ENCODE measurements around the gene TUBA4B.

DNA sequence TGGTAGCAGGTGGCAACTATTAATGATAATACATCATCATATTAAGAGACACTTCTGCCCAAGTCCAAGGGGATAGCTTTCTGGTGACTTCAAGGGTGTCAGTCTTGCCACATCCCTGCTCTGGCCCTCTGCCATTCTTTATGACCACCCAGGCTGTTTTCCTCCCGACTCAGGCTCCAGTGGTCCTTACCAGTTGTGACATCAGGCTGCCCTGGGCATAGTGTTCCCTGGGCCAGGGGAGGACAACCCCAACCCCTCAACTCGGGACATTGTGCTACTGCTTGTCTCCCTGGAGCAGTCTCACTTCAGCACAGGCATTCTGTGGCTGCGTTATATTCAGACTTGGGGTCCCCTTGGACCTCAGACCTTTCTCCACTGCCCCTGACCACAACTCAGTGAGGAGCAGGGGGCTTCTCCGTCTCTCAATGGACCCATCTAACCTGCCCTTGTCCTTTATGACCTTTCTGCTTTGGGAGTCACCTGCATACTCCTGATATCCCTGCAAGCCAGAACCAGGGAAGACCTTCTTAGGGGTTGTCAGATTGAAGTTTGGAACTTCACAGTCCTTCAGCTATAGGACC is 39.0 kb downstream of the TUBA4B start:
- TF ChIP-seq, protein P1, sequence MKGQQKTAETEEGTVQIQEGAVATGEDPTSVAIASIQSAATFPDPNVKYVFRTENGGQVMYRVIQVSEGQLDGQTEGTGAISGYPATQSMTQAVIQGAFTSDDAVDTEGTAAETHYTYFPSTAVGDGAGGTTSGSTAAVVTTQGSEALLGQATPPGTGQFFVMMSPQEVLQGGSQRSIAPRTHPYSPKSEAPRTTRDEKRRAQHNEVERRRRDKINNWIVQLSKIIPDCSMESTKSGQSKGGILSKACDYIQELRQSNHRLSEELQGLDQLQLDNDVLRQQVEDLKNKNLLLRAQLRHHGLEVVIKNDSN (IDR thresholded peaks at IDR 0.05) = no peak
- TF ChIP-seq TAF1 (IDR thresholded peaks at IDR 0.05; ENCODE audit: low read depth) = no peak
- TF ChIP-seq EP300 (IDR thresholded peaks at IDR 0.05; ENCODE audit: borderline replicate concordance) = no peak
- TF ChIP-seq, protein P2, sequence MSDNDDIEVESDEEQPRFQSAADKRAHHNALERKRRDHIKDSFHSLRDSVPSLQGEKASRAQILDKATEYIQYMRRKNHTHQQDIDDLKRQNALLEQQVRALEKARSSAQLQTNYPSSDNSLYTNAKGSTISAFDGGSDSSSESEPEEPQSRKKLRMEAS (IDR thresholded peaks at IDR 0.05) = no peak
- no peak for TF ChIP-seq TEAD4 (IDR thresholded peaks at IDR 0.05)
- no peak for TF ChIP-seq FOXM1 (IDR thresholded peaks at IDR 0.05; ENCODE audit: borderline replicate concordance, low read depth)

Data from Ishikawa (cell line).